MM.1S (cell line): ENCODE measurements around the gene GJD2.

ENCODE experiments used
- CTCF ChIP-seq: fragments of 300-600 bp; sonication (generic); IDR thresholded peaks from 2 replicates; pipeline ENCODE4 v1.5.1; 2016; ENCODE audit warnings: antibody characterized with exemption, low read length, mixed read lengths
- EZH2 ChIP-seq: fragments of 300-600 bp; sonication (generic); optimal IDR thresholded peaks from 2 replicates; pipeline ENCODE3; 2017; ENCODE audit warnings: low read depth, mild to moderate bottlenecking, antibody characterized with exemption, low read length, mixed read lengths
- EZH2phosphoT487 ChIP-seq: fragments of 300-600 bp; sonication (generic); IDR thresholded peaks from 2 replicates; pipeline ENCODE4 v1.6.1; 2018; ENCODE audit warnings: antibody characterized with exemption, low read length

- TF ChIP-seq CTCF (no peak), EZH2 (no peak), EZH2phosphoT487 (no peak)
Observed at GRCh38 chr15:34804113-34804512, 49.3 kb upstream of the GJD2 start.
